ENCODE results near the gene METRNL.

- no peak for TF ChIP-seq CTCF (IDR thresholded peaks at IDR 0.05; ENCODE audit: low read depth, low read length, missing input control)
- no peak for TF ChIP-seq REST (IDR thresholded peaks at IDR 0.05)
- no peak for TF ChIP-seq YY1 (IDR thresholded peaks at IDR 0.05)
These were observed 44.9 kb upstream of the METRNL start for GRCh38 chr17:83034525-83034924.
